ENCODE results near the gene LRRC32.
"Not testable (repeated sequence)": the region's sequence is repeated elsewhere in the genome, so short reads cannot be mapped to it uniquely, and the experiment has no call there.

LRRC32 gene

GRCh38 chr11:76623884-76624419, 46.6 kb downstream of the LRRC32 start:
- Histone ChIP-seq H3K4me3 (no peak overlapping the region), H3K27ac (peak overlapping the region in 2 of 21 experiments; percentile 17 to 37)

DNA sequence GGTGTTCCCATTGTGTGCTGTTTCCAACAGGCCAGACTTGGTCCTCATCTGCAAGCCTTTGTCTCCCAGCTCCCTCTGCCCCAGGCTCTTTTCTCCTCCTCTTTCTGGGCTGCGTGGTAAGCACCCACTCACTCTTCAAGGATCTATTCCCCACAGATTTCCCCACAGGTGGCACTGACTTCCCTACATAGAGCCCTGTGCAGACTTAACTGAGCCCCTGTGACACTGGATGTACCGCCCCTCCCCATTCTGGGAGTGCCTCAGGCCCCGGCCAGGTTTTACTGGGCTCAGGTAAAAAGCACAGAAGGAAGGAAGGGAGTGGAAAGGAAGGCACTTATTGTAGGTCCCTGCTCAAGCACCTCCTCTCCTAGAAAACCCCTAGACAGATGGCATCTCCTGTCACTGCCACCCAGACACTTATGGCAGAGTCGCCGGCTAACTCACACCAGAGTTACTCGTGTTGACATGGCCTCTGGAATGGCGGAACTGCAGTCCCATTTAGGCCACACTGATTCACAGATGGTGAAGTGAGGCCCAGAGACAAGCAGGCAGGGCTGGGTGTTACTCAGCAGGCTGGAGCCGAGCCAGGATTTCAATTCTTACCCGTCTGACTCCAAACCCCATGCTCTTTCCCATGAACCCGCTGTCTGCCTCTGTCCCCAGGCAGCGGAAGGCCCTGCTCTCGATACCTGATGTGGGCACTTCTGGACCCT, 47.2 kb downstream of the LRRC32 start:
- Histone ChIP-seq H3K27ac (peak overlapping the region in 4 of 21 experiments; percentile 0 to 58 (median 27)), H3K4me3 (no peak overlapping the region)

DNA sequence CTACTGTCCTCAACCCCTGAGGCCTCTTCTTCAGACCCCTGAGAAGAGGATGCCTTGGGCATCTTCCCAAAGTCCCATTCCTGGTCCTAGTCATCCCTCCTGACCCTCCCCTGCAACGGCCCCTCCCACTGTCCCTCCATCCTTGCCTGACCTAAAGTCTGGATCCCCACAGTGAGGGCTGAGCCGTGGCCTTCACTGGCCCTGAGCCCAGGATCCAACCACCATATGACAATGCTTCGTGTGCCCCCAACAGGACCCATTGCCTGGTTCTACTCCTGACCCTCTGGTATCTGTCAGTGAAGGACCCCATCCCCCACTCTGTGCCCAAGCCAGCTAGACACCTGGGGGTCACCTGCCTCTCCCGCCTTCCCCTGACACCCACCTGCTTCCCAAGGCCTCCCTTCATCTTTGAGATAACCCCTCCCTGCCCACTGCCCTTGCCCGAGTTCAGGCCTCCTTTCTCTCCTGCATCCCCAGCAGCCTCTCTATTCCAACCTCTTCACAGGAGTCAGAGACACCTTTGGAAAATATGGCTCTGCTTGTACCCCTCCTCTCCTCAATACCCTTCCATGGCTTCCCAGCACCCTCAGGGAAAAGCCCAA, 48.0 kb downstream of the LRRC32 start:
- Histone ChIP-seq H3K4me3 (no peak overlapping the region), H3K27ac (peak overlapping the region in 5 of 21 experiments; percentile 0 to 58 (median 37))

DNA sequence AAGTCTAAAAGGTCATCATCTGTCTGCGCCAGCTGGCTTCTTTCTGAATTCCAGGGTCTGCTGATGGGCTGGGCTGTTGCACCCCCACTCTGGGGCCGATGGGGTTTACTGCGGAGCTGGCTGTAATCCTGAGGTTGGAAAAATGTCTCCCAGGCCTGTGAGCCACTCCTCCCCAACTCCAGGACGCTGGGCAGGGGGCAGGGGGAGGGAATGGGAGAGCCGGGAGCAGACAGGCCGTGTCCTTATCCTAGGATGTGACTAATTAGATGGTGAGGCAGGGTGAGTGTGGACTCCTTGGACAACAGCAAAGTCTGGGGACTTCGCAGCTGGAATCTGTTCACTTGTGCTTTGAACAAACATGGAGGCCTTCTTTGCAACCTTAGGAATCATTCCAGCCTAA, 48.7 kb downstream of the LRRC32 start:
- H3K4me3 ChIP-seq: no peak overlapping the region
- H3K27ac ChIP-seq: peak overlapping the region in 5 of 21 experiments; percentile 28 to 58 (median 38)

GRCh38 chr11:76621466-76621865, 49.1 kb downstream of the LRRC32 start:
- Histone ChIP-seq H3K27ac (peak overlapping the region in 7 of 21 experiments; percentile 28 to 61 (median 38)), H3K4me3 (no peak overlapping the region)

DNA sequence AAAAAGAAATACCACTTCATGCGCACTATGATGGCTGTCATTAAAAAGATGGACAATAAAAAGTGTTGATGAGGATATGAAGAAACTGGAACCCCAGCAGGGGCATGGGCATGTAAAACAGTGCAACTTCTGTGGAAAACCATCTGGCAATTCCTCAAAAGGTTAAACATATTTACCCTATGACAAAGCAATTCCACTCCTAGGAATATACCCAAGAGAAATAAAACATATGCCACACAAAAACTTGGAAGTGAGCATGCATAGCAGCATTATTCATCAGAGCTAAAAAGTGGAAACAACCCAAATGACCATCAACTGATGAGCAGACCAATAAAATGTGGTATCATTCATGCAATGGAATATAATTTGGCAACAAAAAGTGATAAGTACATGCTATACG, 50.1 kb downstream of the LRRC32 start:
- Histone ChIP-seq H3K4me3 (no peak overlapping the region), H3K27ac (no peak overlapping the region)

- H3K4me3 ChIP-seq: not testable (repeated sequence)
These were observed 50.7 kb downstream of the LRRC32 start for GRCh38 chr11:76619801-76620200.

GRCh38 chr11:76617553-76618265, 52.8 kb downstream of the LRRC32 start:
- peak overlapping the region in 19 of 21 experiments; percentile 0 to 91 (median 60) for H3K27ac ChIP-seq
- no peak overlapping the region for H3K4me3 ChIP-seq

More at GRCh38 chr11:76619801-76620200, 50.7 kb downstream of the LRRC32 start:
- not testable (repeated sequence) for H3K27ac ChIP-seq

GRCh38 chr11:76616676-76617552, 53.6 kb downstream of the LRRC32 start:
- peak overlapping the region in 16 of 21 experiments; percentile 0 to 91 (median 71) for H3K27ac ChIP-seq
- H3K4me3 ChIP-seq: no peak overlapping the region

- H3K4me3 ChIP-seq: no peak overlapping the region
- peak overlapping the region in 17 of 21 experiments; percentile 25 to 91 (median 68) for H3K27ac ChIP-seq
These were observed 54.6 kb downstream of the LRRC32 start for GRCh38 chr11:76615950-76616349.

DNA sequence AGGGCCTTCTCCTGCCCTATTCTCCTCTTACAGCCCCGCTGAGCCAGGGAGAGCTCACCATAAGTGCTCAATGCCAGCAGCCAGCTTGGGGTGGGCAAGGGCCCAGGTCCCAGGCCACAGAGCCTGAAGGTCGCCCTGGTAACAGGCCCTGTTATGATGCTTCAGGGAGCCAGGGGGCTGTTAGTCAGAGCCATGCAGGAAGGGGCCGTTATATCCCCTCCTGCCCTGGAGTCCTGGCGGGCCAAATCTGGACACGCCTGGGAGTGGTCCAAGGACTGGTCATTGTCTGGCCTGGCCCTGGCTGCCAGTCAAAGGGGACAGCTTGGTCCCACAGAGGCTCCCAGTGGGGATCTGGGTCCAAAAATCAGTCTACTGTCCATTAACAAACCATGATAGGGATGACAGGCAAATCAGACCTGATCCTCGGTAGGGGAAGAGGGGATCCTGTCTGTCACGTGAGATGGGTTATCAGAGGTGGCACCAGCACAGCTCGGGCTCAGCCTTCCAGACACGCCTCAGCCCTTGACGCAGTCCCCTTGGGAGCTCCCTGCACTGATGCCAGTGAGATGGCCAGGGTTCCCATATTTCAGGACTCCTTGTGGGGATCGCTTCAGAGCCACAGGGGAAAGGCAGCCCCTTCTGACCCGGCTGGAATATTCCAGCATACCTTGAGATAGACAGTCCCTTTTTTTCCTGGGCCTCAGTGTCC, 55.9 kb downstream of the LRRC32 start:
- no peak overlapping the region for H3K4me3 ChIP-seq
- H3K27ac ChIP-seq: peak overlapping the region in 18 of 21 experiments; percentile 18 to 91 (median 67)

DNA sequence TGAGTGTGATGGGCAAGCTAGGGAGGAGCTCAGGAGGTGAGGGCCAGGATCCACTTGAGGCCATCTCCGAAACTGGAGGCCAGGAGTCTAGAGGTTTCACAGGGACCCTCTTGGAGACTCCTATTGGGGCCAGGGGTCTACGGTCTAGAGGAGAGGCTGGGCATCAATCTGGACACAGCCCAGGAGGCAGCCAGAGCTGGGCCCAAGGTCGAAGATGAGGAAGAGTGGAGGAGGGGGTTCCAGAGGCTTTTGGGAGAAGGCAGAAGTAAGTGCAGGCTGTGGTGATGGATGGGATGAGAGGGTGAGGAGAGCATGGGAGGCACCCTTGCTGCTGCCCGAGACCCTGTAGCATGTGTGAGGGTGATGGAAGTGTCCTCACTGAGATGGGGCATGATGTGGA, 56.6 kb downstream of the LRRC32 start:
- peak overlapping the region in 17 of 21 experiments; percentile 18 to 91 (median 67) for H3K27ac ChIP-seq
- no peak overlapping the region for H3K4me3 ChIP-seq

DNA sequence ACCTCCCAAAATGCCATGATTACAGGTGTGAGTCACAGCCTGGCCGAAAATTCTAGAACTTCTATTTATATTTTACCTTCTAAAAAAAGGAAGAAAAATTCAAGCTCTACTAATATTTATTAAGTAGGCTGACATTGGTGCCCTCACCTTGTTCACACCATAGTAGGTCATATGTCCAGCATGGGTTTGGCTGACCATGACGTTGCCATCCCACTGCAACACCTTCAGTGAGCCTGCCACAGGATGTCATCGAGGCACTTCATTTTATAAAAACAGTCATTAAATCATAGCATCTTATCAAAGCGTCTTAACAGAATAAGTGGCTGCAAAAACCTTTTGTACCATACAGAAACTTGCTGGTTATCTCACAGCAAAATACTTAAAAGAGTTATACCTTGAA, 58.3 kb downstream of the LRRC32 start:
- Histone ChIP-seq H3K27ac (peak overlapping the region in 1 of 21 experiments; percentile 27), H3K4me3 (no peak overlapping the region)

DNA sequence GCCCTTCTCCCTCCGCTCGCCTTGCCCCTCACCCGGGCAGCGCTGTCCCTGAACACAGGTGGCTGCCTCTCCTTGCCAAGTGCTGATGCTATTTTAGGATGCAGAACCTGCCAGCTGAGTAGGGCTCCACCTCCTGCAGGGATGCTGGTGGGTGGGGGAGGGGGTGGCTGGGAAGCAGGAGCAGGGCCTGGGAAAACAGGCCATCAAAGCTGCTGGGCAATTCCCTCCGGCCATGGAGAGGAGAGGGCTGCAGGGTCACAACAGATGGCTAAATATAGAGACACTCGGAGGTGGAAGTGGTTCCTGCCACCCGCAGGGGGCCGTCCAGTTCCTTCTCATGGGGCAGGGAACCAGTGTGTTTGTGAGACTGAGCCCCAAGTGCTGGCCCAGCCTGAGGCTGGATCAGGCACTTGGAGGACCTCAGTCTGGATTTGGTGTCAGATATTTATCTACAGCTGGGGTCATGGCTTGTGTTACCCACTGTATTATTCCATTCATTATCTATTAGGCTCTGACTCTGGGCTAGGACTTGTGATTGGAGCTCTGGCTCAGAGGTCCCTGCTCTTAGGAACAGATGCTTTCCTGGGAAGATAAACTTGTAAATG, 59.6 kb downstream of the LRRC32 start:
- H3K4me3 ChIP-seq: no peak overlapping the region
- H3K27ac ChIP-seq: peak overlapping the region in 6 of 21 experiments; percentile 20 to 80 (median 66)

GRCh38 chr11:76610371-76610770, 60.2 kb downstream of the LRRC32 start:
- H3K27ac ChIP-seq: peak overlapping the region in 8 of 21 experiments; percentile 20 to 80 (median 66)

DNA sequence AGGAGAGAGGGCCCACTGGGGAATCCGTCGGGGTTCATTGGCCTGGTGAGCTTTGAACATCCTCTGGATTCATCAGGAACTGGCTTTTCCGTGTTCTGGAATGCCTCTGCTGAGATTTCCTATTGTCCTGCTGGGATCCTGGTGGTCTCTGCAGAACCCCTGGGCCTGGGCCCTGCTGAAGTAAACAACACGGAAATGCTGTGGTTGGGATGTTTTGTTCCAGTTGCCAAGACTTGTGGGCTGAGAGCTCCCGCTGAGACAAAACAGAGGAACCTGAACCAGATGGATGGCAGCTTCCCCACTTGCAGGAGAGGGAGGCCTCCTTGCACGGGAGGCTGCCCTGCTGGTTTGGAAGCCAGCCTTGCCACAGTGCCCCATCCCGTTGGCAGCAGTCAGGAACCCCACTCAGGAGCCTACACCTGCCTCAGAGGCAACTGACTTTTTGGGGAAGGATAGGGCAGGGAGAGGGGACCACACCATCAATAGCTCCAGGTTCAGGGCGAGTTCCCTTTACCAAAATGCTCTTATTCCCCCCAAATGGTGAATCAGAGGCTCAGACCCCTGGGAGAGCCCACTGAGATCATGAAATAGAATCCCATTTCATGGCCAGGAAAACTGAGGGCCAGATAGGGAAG, 60.7 kb downstream of the LRRC32 start:
- Histone ChIP-seq H3K27ac (peak overlapping the region in 11 of 21 experiments; percentile 3 to 80 (median 55)), H3K4me3 (no peak overlapping the region)

More at GRCh38 chr11:76610371-76610770, 60.2 kb downstream of the LRRC32 start:
- H3K4me3 ChIP-seq: no peak overlapping the region

DNA sequence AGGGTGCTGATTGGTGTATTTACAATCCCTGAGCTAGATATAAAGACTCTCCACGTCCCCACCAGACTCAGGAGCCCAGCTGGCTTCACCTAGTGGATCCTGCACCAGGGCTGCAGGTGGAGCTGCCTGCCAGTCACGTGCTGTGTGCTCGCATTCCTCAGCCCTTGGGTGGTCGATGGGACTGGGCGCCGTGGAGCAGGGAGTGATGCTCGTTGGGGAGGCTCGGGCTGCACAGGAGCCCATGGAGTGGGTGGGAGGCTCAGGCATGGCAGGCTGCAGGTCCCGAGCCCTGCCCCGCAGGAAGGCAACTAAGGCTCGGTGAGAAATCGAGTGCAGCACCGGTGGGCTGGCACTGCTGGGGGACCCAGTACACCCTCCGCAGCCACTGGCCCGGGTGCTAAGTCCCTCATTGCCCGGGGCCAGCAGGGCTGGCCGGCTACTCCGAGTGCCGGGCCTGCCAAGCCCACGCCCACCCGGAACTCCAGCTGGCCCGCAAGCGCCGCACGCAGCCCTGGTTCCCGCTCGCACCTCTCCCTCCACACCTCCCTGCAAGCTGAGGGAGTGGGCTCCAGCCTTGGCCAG, 61.6 kb downstream of the LRRC32 start:
- H3K27ac ChIP-seq: peak overlapping the region in 10 of 21 experiments; percentile 29 to 80 (median 56)
- H3K4me3 ChIP-seq: not testable (repeated sequence)
